Sigmoid colon (tissue), 7 donors: ENCODE results near the gene CCDC63. TPM values are rescaled to one million over a fixed set of nuclear protein-coding genes. Genes with fewer than 3 reads are reported as not detected.

Experiments used
- DNase-seq: peaks from one replicate; pipeline ENCODE4 v3.0.0-alpha.2; 2019
- H3K27ac ChIP-seq, 4 donors: fragments of 200-600 bp; sonication (generic); one replicate each; pipeline ENCODE4 v1.5.1; 2016 to 2019; ENCODE audit warnings: mild to moderate bottlenecking in 1 of 4
- H3K27me3 ChIP-seq, 3 donors: fragments of 200-600 bp; sonication (generic); one replicate each; pipeline ENCODE4 v1.5.1; 2019; ENCODE audit warnings: mild to moderate bottlenecking in 1 of 3
- H3K36me3 ChIP-seq, 4 donors: fragments of 200-600 bp; sonication (generic); one replicate each; pipeline ENCODE4 v1.5.1; 2016 to 2019
- H3K4me1 ChIP-seq, 4 donors: fragments of 200-600 bp; sonication (generic); one replicate each; pipeline ENCODE4 v1.5.1; 2017 to 2019
- H3K4me3 ChIP-seq, 4 donors: fragments of 200-600 bp; sonication (generic); one replicate each; pipeline ENCODE4 v1.5.1; 2017 to 2019; ENCODE audit warnings: mild to moderate bottlenecking in 2 of 4, moderate library complexity in 1 of 4
- H3K9me3 ChIP-seq, 4 donors: fragments of 200-600 bp in 3 of 4; sonication (generic) in 3 of 4; one replicate each; pipeline versions ENCODE4 v1.5.1 to v1.6.1; 2013 to 2019
- EP300 ChIP-seq, 4 donors: sonication (generic); formaldehyde crosslinking; IDR thresholded peaks; one replicate each; pipeline ENCODE4 v1.6.1; 2017; ENCODE audit warnings: antibody characterized with exemption in 4 of 4
- POLR2A ChIP-seq, 2 donors: fragments of 450-650 bp; IDR thresholded peaks; one replicate each; pipeline ENCODE4 v1.6.1; 2016; ENCODE audit warnings: antibody characterized with exemption in 2 of 2, mild to moderate bottlenecking in 2 of 2, moderate library complexity in 2 of 2
- POLR2AphosphoS5 ChIP-seq, 4 donors: sonication (generic); formaldehyde crosslinking; IDR thresholded peaks; one replicate each; pipeline ENCODE4 v1.6.1; 2017; ENCODE audit warnings: antibody characterized with exemption in 4 of 4
- WGBS, 2 donors: extraction: QIAGEN DNeasy Blood & Tissue Kit; methylation state at CpG; one replicate each; pipeline ENCODE4 v1.1.7; 2013; 5-methylcytosine and 5-hydroxymethylcytosine counted together
- intact Hi-C: fragments of 100-400 bp; cut with DNase I; formaldehyde crosslinking; loops from one replicate; pipeline ENCODE4 v1.15.1; 2023
- polyA plus RNA-seq, 3 donors: library from polyadenylated mRNA; stranded (reverse); fragments of 200-250 nt; gene quantifications; one replicate each; pipeline ENCODE4 v1.2.3, GENCODE V29; 2013
- total RNA-seq, 4 donors: library from RNA; depleted of rRNA; stranded (reverse); fragments of >200 nt; gene quantifications; one replicate each; pipeline ENCODE4 v1.1.0, GENCODE V29; 2016
- TF ChIP-seq, protein P1 (sequence below), 4 experiments: fragments of 450-650 bp in 3 of 4; fragments of 200-600 bp in 1 of 4; IDR thresholded peaks; one replicate each; pipeline ENCODE4 v1.5.1; 2016 to 2019; ENCODE audit warnings: antibody characterized with exemption in 4 of 4, mild to moderate bottlenecking in 3 of 4, moderate library complexity in 2 of 4
- donor health status: healthy with polysubstance abuse.
- donor health status: Bipolar disorder and iron deficiency.
- donor health status: healthy.

The CCDC63 gene
- total and polyA plus RNA-seq, 7 donors = not detected

GRCh38 chr12:110916295-110916875, 69.6 kb downstream of the CCDC63 start:
- H3K36me3 ChIP-seq = no peaks in the 10 kb centered on the region
- WGBS, 2 donors = 74 to 75% methylated on average over 3 of the region's 3 CpGs
- no peaks in the 10 kb centered on the region for H3K4me1 ChIP-seq
- DNase-seq = no peak
- H3K9me3 ChIP-seq = no peaks in the 10 kb centered on the region
- no peak overlapping the region for H3K27ac ChIP-seq
- TF ChIP-seq POLR2AphosphoS5 (IDR thresholded peaks at IDR 0.05) (no peak), EP300 (IDR thresholded peaks at IDR 0.05) (no peak), POLR2A (IDR thresholded peaks at IDR 0.05) (no peak)
- TF ChIP-seq, protein P1, sequence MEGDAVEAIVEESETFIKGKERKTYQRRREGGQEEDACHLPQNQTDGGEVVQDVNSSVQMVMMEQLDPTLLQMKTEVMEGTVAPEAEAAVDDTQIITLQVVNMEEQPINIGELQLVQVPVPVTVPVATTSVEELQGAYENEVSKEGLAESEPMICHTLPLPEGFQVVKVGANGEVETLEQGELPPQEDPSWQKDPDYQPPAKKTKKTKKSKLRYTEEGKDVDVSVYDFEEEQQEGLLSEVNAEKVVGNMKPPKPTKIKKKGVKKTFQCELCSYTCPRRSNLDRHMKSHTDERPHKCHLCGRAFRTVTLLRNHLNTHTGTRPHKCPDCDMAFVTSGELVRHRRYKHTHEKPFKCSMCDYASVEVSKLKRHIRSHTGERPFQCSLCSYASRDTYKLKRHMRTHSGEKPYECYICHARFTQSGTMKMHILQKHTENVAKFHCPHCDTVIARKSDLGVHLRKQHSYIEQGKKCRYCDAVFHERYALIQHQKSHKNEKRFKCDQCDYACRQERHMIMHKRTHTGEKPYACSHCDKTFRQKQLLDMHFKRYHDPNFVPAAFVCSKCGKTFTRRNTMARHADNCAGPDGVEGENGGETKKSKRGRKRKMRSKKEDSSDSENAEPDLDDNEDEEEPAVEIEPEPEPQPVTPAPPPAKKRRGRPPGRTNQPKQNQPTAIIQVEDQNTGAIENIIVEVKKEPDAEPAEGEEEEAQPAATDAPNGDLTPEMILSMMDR (IDR thresholded peaks at IDR 0.05) = no peak
- no peak overlapping the region for H3K4me3 ChIP-seq
- peaks cover 0 to 17% (median 9%) of the 10 kb centered on the region in 3 donors for H3K27me3 ChIP-seq
- intact Hi-C loops = no loop called here

DNA sequence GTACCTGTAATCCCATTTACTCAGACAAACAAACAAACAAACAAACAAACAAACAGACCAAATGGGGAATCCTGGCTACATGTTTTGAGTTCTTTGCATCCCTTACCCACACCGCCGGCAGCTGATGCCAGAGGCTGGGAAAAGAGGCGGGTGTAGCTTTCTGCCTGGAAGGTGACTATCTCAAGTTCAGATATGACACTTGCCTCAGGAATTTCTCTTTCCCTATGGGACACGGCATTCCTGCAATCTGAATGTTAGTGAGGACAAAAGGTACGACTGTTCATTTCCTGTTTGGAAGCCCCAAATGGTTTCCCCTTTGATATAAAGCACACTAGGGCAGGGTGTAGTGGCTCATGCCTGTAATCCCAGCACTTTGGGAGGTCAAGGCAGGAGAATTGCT, 70.7 kb downstream of the CCDC63 start:
- no peak for DNase-seq
- Histone ChIP-seq H3K4me3 (no peak overlapping the region), H3K27ac (no peak overlapping the region), H3K36me3 (no peaks in the 10 kb centered on the region), H3K9me3 (no peaks in the 10 kb centered on the region), H3K27me3 (peaks cover 0 to 17% (median 9%) of the 10 kb centered on the region in 3 donors), H3K4me1 (no peaks in the 10 kb centered on the region)
- intact Hi-C loops = no loop called here
- no peak for TF ChIP-seq POLR2A (IDR thresholded peaks at IDR 0.05)
- TF ChIP-seq, protein P1 (IDR thresholded peaks at IDR 0.05) = no peak
- TF ChIP-seq POLR2AphosphoS5 (IDR thresholded peaks at IDR 0.05) = no peak
- no peak for TF ChIP-seq EP300 (IDR thresholded peaks at IDR 0.05)
- WGBS, 2 donors = 55 to 63% methylated on average over 5 of the region's 5 CpGs

DNA sequence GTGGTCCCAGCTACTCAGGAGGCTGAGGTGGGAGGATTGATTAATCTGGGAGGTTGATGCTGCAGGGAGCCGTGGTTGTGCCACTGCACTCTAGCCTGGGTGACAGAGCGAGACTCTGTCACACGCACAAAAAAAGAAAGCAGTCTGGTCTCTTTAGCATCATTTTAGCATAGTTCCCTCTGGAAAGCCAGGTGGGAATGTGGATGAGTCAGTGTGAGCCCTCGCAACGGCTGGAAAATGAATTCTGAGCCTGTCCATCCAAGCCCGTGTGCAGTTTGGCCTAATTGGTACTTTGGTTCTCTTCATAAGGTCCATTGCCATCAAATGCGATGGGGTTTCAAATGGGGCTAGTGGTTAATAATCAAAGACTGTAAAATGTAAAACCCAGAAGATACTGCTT, 71.2 kb downstream of the CCDC63 start:
- TF ChIP-seq EP300 (IDR thresholded peaks at IDR 0.05) (no peak), POLR2A (IDR thresholded peaks at IDR 0.05) (no peak), POLR2AphosphoS5 (IDR thresholded peaks at IDR 0.05) (no peak)
- TF ChIP-seq, protein P1 (IDR thresholded peaks at IDR 0.05) = no peak
- no peaks in the 10 kb centered on the region for H3K4me1 ChIP-seq
- intact Hi-C loops = no loop called here
- H3K27ac ChIP-seq = no peak overlapping the region
- no peaks in the 10 kb centered on the region for H3K9me3 ChIP-seq
- H3K4me3 ChIP-seq = no peak overlapping the region
- peaks cover 0 to 17% (median 9%) of the 10 kb centered on the region in 3 donors for H3K27me3 ChIP-seq
- 82 to 87% methylated on average over 7 of the region's 7 CpGs for WGBS, 2 donors
- DNase-seq = no peak
- no peaks in the 10 kb centered on the region for H3K36me3 ChIP-seq

DNA sequence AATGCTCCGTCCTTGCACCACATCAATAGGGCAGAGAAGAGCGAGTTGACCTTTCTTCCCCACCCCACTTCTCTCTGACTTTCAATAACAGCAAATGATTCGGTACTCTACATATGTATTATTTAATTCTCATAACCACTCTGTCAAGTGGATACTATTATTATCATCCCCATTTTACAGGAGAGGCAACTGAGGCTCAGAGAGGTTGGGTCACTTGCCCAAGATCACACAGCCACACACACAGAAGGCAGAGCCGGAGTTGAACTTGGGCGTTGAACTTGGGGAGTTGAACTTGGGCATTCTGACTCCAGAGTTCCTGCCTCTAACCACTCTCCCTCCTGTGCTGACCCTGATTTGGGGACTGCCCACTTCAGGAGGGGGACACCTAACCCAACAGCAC, 72.9 kb downstream of the CCDC63 start:
- no peaks in the 10 kb centered on the region for H3K9me3 ChIP-seq
- intact Hi-C loops = no loop called here
- no peaks in the 10 kb centered on the region for H3K4me1 ChIP-seq
- 80 to 91% methylated on average over 5 of the region's 5 CpGs for WGBS, 2 donors
- DNase-seq = no peak
- H3K27ac ChIP-seq = no peak overlapping the region
- no peak for TF ChIP-seq EP300 (IDR thresholded peaks at IDR 0.05)
- no peak for TF ChIP-seq POLR2AphosphoS5 (IDR thresholded peaks at IDR 0.05)
- TF ChIP-seq POLR2A (IDR thresholded peaks at IDR 0.05) = no peak
- TF ChIP-seq, protein P1 (IDR thresholded peaks at IDR 0.05) = no peak
- no peaks in the 10 kb centered on the region for H3K36me3 ChIP-seq
- H3K27me3 ChIP-seq = peaks cover 0 to 17% (median 9%) of the 10 kb centered on the region in 3 donors
- no peak overlapping the region for H3K4me3 ChIP-seq
